Measurements from ENCODE around the gene TMEM132D. TPM values are rescaled to one million over a fixed set of nuclear protein-coding genes. Genes with fewer than 3 reads are reported as not detected.

Gene TMEM132D
- polyA plus RNA-seq, 1 experiment = 0.02 TPM

- Histone ChIP-seq H3K36me3 (ENCODE audit: control insufficient read depth, insufficient read depth, low read length) (no peaks in the 10 kb centered on the region), H3K27me3 (ENCODE audit: control insufficient read depth, insufficient read depth, low read length) (no peaks in the 10 kb centered on the region), H3K4me3 (ENCODE audit: low read depth, low read length) (no peak overlapping the region)
- TF ChIP-seq CTCF (IDR thresholded peaks at IDR 0.05; ENCODE audit: insufficient read depth, low read depth, low read length) = no peak
- CTCF ChIA-PET = no interaction called here
- POLR2A ChIA-PET = no interaction called here
- no peak for DNase-seq (ENCODE audit: low read depth)
Measured at GRCh38 chr12:129300011-129300410, 603.8 kb downstream of the TMEM132D start.

GRCh38 chr12:129298921-129299320 lies 604.9 kb downstream of the TMEM132D start:
- TF ChIP-seq CTCF (IDR thresholded peaks at IDR 0.05; ENCODE audit: insufficient read depth, low read depth, low read length) = no peak
- H3K36me3 ChIP-seq (ENCODE audit: control insufficient read depth, insufficient read depth, low read length) = no peaks in the 10 kb centered on the region
- POLR2A ChIA-PET = no interaction called here
- no peak overlapping the region for H3K4me3 ChIP-seq (ENCODE audit: low read depth, low read length)
- no peaks in the 10 kb centered on the region for H3K27me3 ChIP-seq (ENCODE audit: control insufficient read depth, insufficient read depth, low read length)
- DNase-seq (ENCODE audit: low read depth) = no peak
- CTCF ChIA-PET = interaction anchor here (0.6 kb wide), 1 partner anchor 26 kb away, joined by 3 read pairs; no protein-coding TSS in a partner anchor

- POLR2A ChIA-PET = no interaction called here
Measured at GRCh38 chr12:129296671-129297070, 607.2 kb downstream of the TMEM132D start.

GRCh38 chr12:129294868-129295267 lies 609.0 kb downstream of the TMEM132D start:
- no peak overlapping the region for H3K4me3 ChIP-seq (ENCODE audit: low read depth, low read length)
- no peak for TF ChIP-seq CTCF (IDR thresholded peaks at IDR 0.05; ENCODE audit: insufficient read depth, low read depth, low read length)
- no peak for DNase-seq (ENCODE audit: low read depth)
- ChIA-PET POLR2A (no interaction called here), CTCF (no interaction called here)
- H3K27me3 ChIP-seq (ENCODE audit: control insufficient read depth, insufficient read depth, low read length) = no peaks in the 10 kb centered on the region
- no peaks in the 10 kb centered on the region for H3K36me3 ChIP-seq (ENCODE audit: control insufficient read depth, insufficient read depth, low read length)

More at GRCh38 chr12:129296671-129297070, 607.2 kb downstream of the TMEM132D start:
- Histone ChIP-seq H3K36me3 (ENCODE audit: control insufficient read depth, insufficient read depth, low read length) (no peaks in the 10 kb centered on the region), H3K4me3 (ENCODE audit: low read depth, low read length) (no peak overlapping the region), H3K27me3 (ENCODE audit: control insufficient read depth, insufficient read depth, low read length) (no peaks in the 10 kb centered on the region)
- TF ChIP-seq CTCF (IDR thresholded peaks at IDR 0.05; ENCODE audit: insufficient read depth, low read depth, low read length) = no peak
- CTCF ChIA-PET = interaction anchor here (0.7 kb wide), 1 partner anchor 39 kb away, joined by 3 read pairs; no protein-coding TSS in a partner anchor
- no peak for DNase-seq (ENCODE audit: low read depth)

- no peak for DNase-seq (ENCODE audit: low read depth)
- no peak for TF ChIP-seq CTCF (IDR thresholded peaks at IDR 0.05; ENCODE audit: insufficient read depth, low read depth, low read length)
- no peaks in the 10 kb centered on the region for H3K36me3 ChIP-seq (ENCODE audit: control insufficient read depth, insufficient read depth, low read length)
- H3K4me3 ChIP-seq (ENCODE audit: low read depth, low read length) = no peak overlapping the region
- CTCF ChIA-PET = no interaction called here
- H3K27me3 ChIP-seq (ENCODE audit: control insufficient read depth, insufficient read depth, low read length) = no peaks in the 10 kb centered on the region
- POLR2A ChIA-PET = no interaction called here
Measured at GRCh38 chr12:129279771-129280170, 624.1 kb downstream of the TMEM132D start.
